Neural cell (in vitro differentiated cells): ENCODE data around the gene LPP. TPM values are rescaled to one million over a fixed set of nuclear protein-coding genes. Genes with fewer than 3 reads are reported as not detected.

ENCODE experiments used
- H2AFZ ChIP-seq: fragments of 200-600, 300-800 bp; sonication (generic), shearing (Covaris generic); 2 replicates; pipeline ENCODE4 v1.6.0; 2014; ENCODE audit warnings: low read depth, mild to moderate bottlenecking, antibody characterized with exemption, low read length, moderate library complexity
- H3F3A ChIP-seq: fragments of 200-600 bp; shearing (Covaris generic); 2 replicates; pipeline ENCODE4 v1.6.1; 2016; ENCODE audit warnings: mild to moderate bottlenecking, moderate library complexity, mixed read lengths, antibody characterized with exemption, low read length; ENCODE audit not compliant: insufficient read depth, poor library complexity, severe bottlenecking
- H3K27ac ChIP-seq: fragments of 200-600, 300-800 bp; sonication (generic), shearing (Covaris generic); 2 replicates; pipeline ENCODE4 v1.5.1; 2014; ENCODE audit warnings: mild to moderate bottlenecking, low read length, moderate library complexity
- H3K27me3 ChIP-seq: fragments of 300-800, 200-600 bp; sonication (generic), shearing (Covaris generic); 2 replicates; pipeline ENCODE4 v1.6.0; 2014; ENCODE audit warnings: mild to moderate bottlenecking, low read depth, low read length, moderate library complexity; ENCODE audit not compliant: insufficient read depth
- H3K36me3 ChIP-seq: fragments of 300-800, 200-600 bp; sonication (generic), shearing (Covaris generic); 2 replicates; pipeline ENCODE4 v1.5.1; 2014; ENCODE audit warnings: mild to moderate bottlenecking, antibody characterized with exemption, low read length, moderate library complexity; ENCODE audit not compliant: insufficient read depth
- H3K4me2 ChIP-seq: fragments of 300-800, 200-600 bp; sonication (generic), shearing (Covaris generic); 2 replicates; pipeline ENCODE4 v1.6.0; 2014; ENCODE audit warnings: mild to moderate bottlenecking, low read length
- H3K4me3 ChIP-seq: fragments of 300-800, 200-600 bp; sonication (generic), shearing (Covaris generic); 2 replicates; pipeline ENCODE4 v1.5.1; 2014; ENCODE audit warnings: mild to moderate bottlenecking, low read length, moderate library complexity
- H3K79me2 ChIP-seq: fragments of 200-600 bp; shearing (Covaris generic); replicated peaks from 2 replicates; pipeline ENCODE4 v1.6.0; 2014; ENCODE audit warnings: mild to moderate bottlenecking, low read length, moderate library complexity; ENCODE audit not compliant: insufficient read depth
- H3K9ac ChIP-seq: fragments of 300-800, 200-600 bp; sonication (generic), shearing (Covaris generic); 2 replicates; pipeline ENCODE4 v1.6.1; 2016; ENCODE audit warnings: mild to moderate bottlenecking, low read length, mixed read lengths
- H3K9me2 ChIP-seq: fragments of 200-600 bp; shearing (Covaris generic); 2 replicates; pipeline ENCODE4 v1.6.1; 2016; ENCODE audit warnings: mild to moderate bottlenecking, low read length, mixed read lengths; ENCODE audit not compliant: insufficient read depth
- H3K9me3 ChIP-seq: fragments of 200-600, 300-800 bp; sonication (generic), shearing (Covaris generic); 2 replicates; pipeline ENCODE4 v1.6.1; 2016; ENCODE audit warnings: mild to moderate bottlenecking, mixed run types, low read length, moderate library complexity, mixed read lengths
- H4K20me1 ChIP-seq: fragments of 200-600 bp; shearing (Covaris generic); 2 replicates; pipeline ENCODE4 v1.6.1; 2016; ENCODE audit warnings: mild to moderate bottlenecking, mixed run types; ENCODE audit not compliant: insufficient read depth
- CTCF ChIP-seq: fragments of 450-650 bp; IDR thresholded peaks from 2 replicates; pipeline ENCODE4 v1.5.1; 2014; ENCODE audit warnings: antibody characterized with exemption, mild to moderate bottlenecking, moderate library complexity; ENCODE audit not compliant: poor library complexity, severe bottlenecking
- EP300 ChIP-seq: fragments of 450-650 bp; conservative IDR thresholded peaks from 2 replicates; pipeline ENCODE4 v1.6.1; 2014; ENCODE audit warnings: antibody characterized with exemption, mild to moderate bottlenecking, moderate library complexity; ENCODE audit not compliant: poor library complexity, severe bottlenecking
- EZH2 ChIP-seq: fragments of 200-600, 300-800 bp; shearing (Covaris generic), sonication (generic); IDR thresholded peaks from 2 replicates; pipeline ENCODE4 v1.6.1; 2014; ENCODE audit warnings: antibody characterized with exemption, low read length, borderline replicate concordance, mild to moderate bottlenecking; ENCODE audit not compliant: insufficient read depth, poor library complexity, severe bottlenecking
- MXI1 ChIP-seq: fragments of 450-650 bp; conservative IDR thresholded peaks from 2 replicates; pipeline ENCODE4 v1.6.1; 2014; ENCODE audit warnings: antibody characterized with exemption, mild to moderate bottlenecking; ENCODE audit not compliant: poor library complexity, severe bottlenecking
- POLR2AphosphoS5 ChIP-seq: IDR thresholded peaks from 2 replicates; pipeline ENCODE4 v1.6.1; 2012
- RAD21 ChIP-seq: fragments of 450-650 bp; conservative IDR thresholded peaks from 2 replicates; pipeline ENCODE4 v1.6.1; 2014; ENCODE audit warnings: antibody characterized with exemption, mild to moderate bottlenecking, moderate library complexity
- REST ChIP-seq: IDR thresholded peaks from 2 replicates; pipeline ENCODE4 v1.6.1; 2012; ENCODE audit warnings: borderline replicate concordance
- SMC3 ChIP-seq: fragments of 450-650 bp; conservative IDR thresholded peaks from 2 replicates; pipeline ENCODE4 v1.6.1; 2014; ENCODE audit warnings: antibody characterized with exemption, mild to moderate bottlenecking, moderate library complexity; ENCODE audit not compliant: poor library complexity
- TAF1 ChIP-seq: IDR thresholded peaks from 2 replicates; pipeline ENCODE4 v1.6.1; 2012; ENCODE audit warnings: low read depth
- polyA plus RNA-seq: library from polyadenylated mRNA; depleted of rRNA; stranded (reverse); fragments of >200 nt; gene quantifications from 2 replicates; pipeline ENCODE4 v1.2.3, GENCODE V29; 2014

The LPP gene
- polyA plus RNA-seq, 1 donor from 2014 or later, result 3.0 TPM

- no peaks in the 10 kb centered on the region for H4K20me1 ChIP-seq
- no peak overlapping the region for H3K27ac ChIP-seq
- no peaks in the 10 kb centered on the region for H3F3A ChIP-seq
- no peaks in the 10 kb centered on the region for H3K36me3 ChIP-seq
- no peak overlapping the region for H2AFZ ChIP-seq
- H3K9me2 ChIP-seq, result no peaks in the 10 kb centered on the region
- no peaks in the 10 kb centered on the region for H3K79me2 ChIP-seq
- no peak overlapping the region for H3K9ac ChIP-seq
- TF ChIP-seq TAF1 (no peak), SMC3 (no peak), EZH2 (no peak), MXI1 (no peak), CTCF (no peak), POLR2AphosphoS5 (no peak), RAD21 (no peak), EP300 (no peak), REST (no peak)
- H3K9me3 ChIP-seq, result no peaks in the 10 kb centered on the region
- no peak overlapping the region for H3K4me3 ChIP-seq
- no peaks in the 10 kb centered on the region for H3K27me3 ChIP-seq
- no peak overlapping the region for H3K4me2 ChIP-seq
Observed at GRCh38 chr3:188670446-188670845, 516.5 kb downstream of the LPP start.

- no peaks in the 10 kb centered on the region for H3F3A ChIP-seq
- H3K4me3 ChIP-seq, result no peak overlapping the region
- H4K20me1 ChIP-seq, result no peaks in the 10 kb centered on the region
- no peak for TF ChIP-seq RAD21
- no peak for TF ChIP-seq TAF1
- TF ChIP-seq CTCF, result no peak
- no peak for TF ChIP-seq POLR2AphosphoS5
- no peak for TF ChIP-seq EP300
- TF ChIP-seq SMC3, result no peak
- no peak for TF ChIP-seq EZH2
- TF ChIP-seq REST, result no peak
- no peak for TF ChIP-seq MXI1
- H3K9ac ChIP-seq, result no peak overlapping the region
- no peaks in the 10 kb centered on the region for H3K9me2 ChIP-seq
- no peak overlapping the region for H3K4me2 ChIP-seq
- H3K36me3 ChIP-seq, result no peaks in the 10 kb centered on the region
- H3K27ac ChIP-seq, result no peak overlapping the region
- H2AFZ ChIP-seq, result no peak overlapping the region
- no peaks in the 10 kb centered on the region for H3K9me3 ChIP-seq
- no peaks in the 10 kb centered on the region for H3K79me2 ChIP-seq
- no peaks in the 10 kb centered on the region for H3K27me3 ChIP-seq
Observed at GRCh38 chr3:188671971-188672370, 518.0 kb downstream of the LPP start.
